ENCODE data around the gene THTPA. TPM values are rescaled to one million over a fixed set of nuclear protein-coding genes. Genes with fewer than 3 reads are reported as not detected.

The THTPA gene
- total RNA-seq, 1 donor from 2014 or later: 7.7 TPM

DNA sequence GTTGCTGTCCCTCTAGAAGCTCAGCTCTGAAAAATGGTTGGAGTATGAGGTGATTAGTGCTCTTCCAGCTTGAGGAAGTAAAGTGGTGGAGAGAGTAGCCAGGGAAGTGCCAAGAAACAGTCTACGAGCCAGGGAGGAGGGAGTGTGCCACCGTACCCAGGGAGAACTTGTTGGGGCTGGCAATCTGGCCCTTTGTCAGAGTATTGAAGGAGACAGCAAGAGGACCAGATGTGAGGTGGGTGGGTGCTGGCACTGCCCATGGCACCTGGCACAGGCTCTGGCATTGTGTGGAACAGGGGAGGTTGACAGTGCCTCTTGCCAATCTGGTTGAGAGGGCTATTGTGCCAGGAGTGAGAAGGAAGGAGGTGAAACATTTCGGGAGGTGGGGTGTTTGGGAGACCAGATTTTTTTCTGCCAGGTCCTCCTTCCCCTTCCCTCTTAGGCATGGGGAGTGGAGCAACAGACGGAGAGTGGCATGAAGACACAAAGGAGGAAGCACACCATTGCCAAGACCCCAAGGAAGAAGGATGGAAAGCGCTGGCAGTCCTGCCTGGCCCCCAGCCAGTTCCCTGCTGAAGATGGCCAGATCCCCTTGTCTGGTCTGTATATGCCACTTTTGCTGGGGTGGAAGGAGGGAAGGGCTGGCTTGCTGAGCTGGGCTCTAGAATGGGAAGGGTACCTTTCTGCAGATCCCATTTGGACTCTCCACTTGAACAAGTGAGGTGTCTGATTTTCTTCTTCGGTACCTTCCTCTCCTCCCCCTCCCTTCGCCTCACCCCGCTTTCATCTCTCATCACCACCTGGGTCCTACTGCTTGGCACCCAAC lies 42.0 kb upstream of the THTPA start:
- TF ChIP-seq, protein P1, sequence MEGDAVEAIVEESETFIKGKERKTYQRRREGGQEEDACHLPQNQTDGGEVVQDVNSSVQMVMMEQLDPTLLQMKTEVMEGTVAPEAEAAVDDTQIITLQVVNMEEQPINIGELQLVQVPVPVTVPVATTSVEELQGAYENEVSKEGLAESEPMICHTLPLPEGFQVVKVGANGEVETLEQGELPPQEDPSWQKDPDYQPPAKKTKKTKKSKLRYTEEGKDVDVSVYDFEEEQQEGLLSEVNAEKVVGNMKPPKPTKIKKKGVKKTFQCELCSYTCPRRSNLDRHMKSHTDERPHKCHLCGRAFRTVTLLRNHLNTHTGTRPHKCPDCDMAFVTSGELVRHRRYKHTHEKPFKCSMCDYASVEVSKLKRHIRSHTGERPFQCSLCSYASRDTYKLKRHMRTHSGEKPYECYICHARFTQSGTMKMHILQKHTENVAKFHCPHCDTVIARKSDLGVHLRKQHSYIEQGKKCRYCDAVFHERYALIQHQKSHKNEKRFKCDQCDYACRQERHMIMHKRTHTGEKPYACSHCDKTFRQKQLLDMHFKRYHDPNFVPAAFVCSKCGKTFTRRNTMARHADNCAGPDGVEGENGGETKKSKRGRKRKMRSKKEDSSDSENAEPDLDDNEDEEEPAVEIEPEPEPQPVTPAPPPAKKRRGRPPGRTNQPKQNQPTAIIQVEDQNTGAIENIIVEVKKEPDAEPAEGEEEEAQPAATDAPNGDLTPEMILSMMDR (IDR thresholded peaks at IDR 0.05): no peak
- TF ChIP-seq EZH2 (IDR thresholded peaks at IDR 0.05) (no peak), EZH2phosphoT487 (IDR thresholded peaks at IDR 0.05) (no peak)
- H3K4me3 ChIP-seq: no peak overlapping the region
- peaks cover 11% of the 10 kb centered on the region for H3F3A ChIP-seq (ENCODE audit: low read depth)
- H3K36me3 ChIP-seq: no peaks in the 10 kb centered on the region
- H3K4me2 ChIP-seq: no peak overlapping the region
- H3K27me3 ChIP-seq: no peaks in the 10 kb centered on the region
- Mint-ChIP-seq H3K4me3 (no peak overlapping the region), H3K9me3 (no peaks in the 10 kb centered on the region), H3K4me1 (peaks cover 13% of the 10 kb centered on the region), H3K27ac (no peak overlapping the region), H3K36me3 (no peaks in the 10 kb centered on the region), H3K27me3 (ENCODE audit: insufficient read depth, low read depth) (peaks cover 6% of the 10 kb centered on the region)
- no peak overlapping the region for H3K9ac ChIP-seq
- H4K20me1 ChIP-seq (ENCODE audit: low read depth): no peaks in the 10 kb centered on the region
- no peak overlapping the region for H3K27ac ChIP-seq
- no peaks in the 10 kb centered on the region for H3K9me3 ChIP-seq (ENCODE audit: low read depth)
- no peak overlapping the region for H2AFZ ChIP-seq (replicated peaks)
- DNase-seq (ENCODE audit: low spot score): no peak
- H3K79me2 ChIP-seq (ENCODE audit: low read depth): no peaks in the 10 kb centered on the region
- peaks cover 15% of the 10 kb centered on the region for H3K4me1 ChIP-seq

DNA sequence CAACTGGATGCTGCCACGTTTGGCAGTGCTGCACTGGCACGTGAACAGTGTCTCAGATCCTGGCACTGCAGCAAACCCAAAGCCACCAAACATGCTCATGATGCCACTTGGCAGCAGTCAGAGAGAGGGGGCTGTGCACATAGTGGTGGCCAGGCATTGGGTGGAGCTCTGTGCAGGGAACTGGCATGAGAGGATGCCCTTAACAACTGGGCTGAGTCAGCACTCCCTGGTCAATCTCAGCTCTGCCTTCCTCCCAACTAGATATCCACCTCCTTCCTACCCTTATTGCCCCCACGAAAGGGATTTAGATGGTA lies 41.5 kb upstream of the THTPA start:
- DNase-seq (ENCODE audit: low spot score): no peak
- no peaks in the 10 kb centered on the region for H3K79me2 ChIP-seq (ENCODE audit: low read depth)
- TF ChIP-seq EZH2 (IDR thresholded peaks at IDR 0.05): no peak
- TF ChIP-seq EZH2phosphoT487 (IDR thresholded peaks at IDR 0.05): no peak
- TF ChIP-seq, protein P1 (IDR thresholded peaks at IDR 0.05): no peak
- no peak overlapping the region for H3K27ac ChIP-seq
- peaks cover 7% of the 10 kb centered on the region for H3K27me3 Mint-ChIP-seq (ENCODE audit: insufficient read depth, low read depth)
- no peak overlapping the region for H3K4me3 ChIP-seq
- H4K20me1 ChIP-seq (ENCODE audit: low read depth): no peaks in the 10 kb centered on the region
- peaks cover 11% of the 10 kb centered on the region for H3F3A ChIP-seq (ENCODE audit: low read depth)
- H3K36me3 Mint-ChIP-seq: no peaks in the 10 kb centered on the region
- H3K9me3 ChIP-seq (ENCODE audit: low read depth): no peaks in the 10 kb centered on the region
- peaks cover 17% of the 10 kb centered on the region for H3K4me1 Mint-ChIP-seq
- H3K4me3 Mint-ChIP-seq: no peak overlapping the region
- no peaks in the 10 kb centered on the region for H3K36me3 ChIP-seq
- H2AFZ ChIP-seq (replicated peaks): no peak overlapping the region
- H3K4me1 ChIP-seq: peaks cover 17% of the 10 kb centered on the region
- H3K9me3 Mint-ChIP-seq: no peaks in the 10 kb centered on the region
- no peak overlapping the region for H3K4me2 ChIP-seq
- no peak overlapping the region for H3K9ac ChIP-seq
- H3K27ac Mint-ChIP-seq: no peak overlapping the region
- H3K27me3 ChIP-seq: no peaks in the 10 kb centered on the region

DNA sequence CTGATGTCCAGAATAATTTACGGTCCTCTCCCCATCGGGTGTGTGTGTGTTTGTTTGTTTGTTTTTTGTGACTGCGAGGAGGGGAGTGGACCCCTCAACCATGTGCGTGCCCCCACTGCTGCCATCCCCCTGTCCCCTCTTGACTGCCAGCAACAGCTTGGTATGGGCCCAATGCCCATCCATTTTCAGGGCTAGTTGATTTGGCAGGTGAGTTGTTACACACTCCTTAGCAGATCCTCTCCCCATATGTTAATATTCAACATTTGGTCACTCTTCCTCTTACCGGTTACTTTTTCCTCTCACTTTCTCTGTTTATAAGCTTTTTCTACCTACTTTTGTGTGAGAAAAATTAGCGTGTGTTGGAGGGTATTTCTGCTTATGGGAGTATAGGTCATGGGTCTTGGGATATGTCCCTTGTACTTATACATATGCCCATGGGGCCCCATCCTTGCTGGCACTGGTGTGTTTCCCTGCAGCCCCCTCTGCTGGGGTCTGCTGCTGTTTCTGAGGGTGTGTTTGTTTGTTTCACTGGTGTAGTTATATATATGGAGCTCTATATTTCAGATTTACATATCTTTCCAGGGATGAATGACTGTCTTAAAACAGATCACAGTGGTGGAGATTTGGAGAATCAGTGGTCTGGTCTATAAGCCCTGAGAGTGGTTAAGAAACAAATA lies 38.3 kb upstream of the THTPA start:
- no peaks in the 10 kb centered on the region for H3K9me3 ChIP-seq (ENCODE audit: low read depth)
- Mint-ChIP-seq H3K27ac (peak overlapping the region; percentile 3), H3K9me3 (no peaks in the 10 kb centered on the region), H3K4me1 (peaks cover 19% of the 10 kb centered on the region), H3K27me3 (ENCODE audit: insufficient read depth, low read depth) (peaks cover 14% of the 10 kb centered on the region), H3K36me3 (peaks cover 2% of the 10 kb centered on the region), H3K4me3 (no peak overlapping the region)
- H3K9ac ChIP-seq: no peak overlapping the region
- no peaks in the 10 kb centered on the region for H3K36me3 ChIP-seq
- DNase-seq (ENCODE audit: low spot score): peak; percentile 17
- no peak for TF ChIP-seq EZH2phosphoT487 (IDR thresholded peaks at IDR 0.05)
- no peak for TF ChIP-seq EZH2 (IDR thresholded peaks at IDR 0.05)
- TF ChIP-seq, protein P1 (IDR thresholded peaks at IDR 0.05): peak; percentile 37
- H2AFZ ChIP-seq (replicated peaks): no peak overlapping the region
- H3K4me3 ChIP-seq: no peak overlapping the region
- H3K27ac ChIP-seq: no peak overlapping the region
- peaks cover 17% of the 10 kb centered on the region for H3K4me1 ChIP-seq
- H4K20me1 ChIP-seq (ENCODE audit: low read depth): no peaks in the 10 kb centered on the region
- peak overlapping the region; percentile 47 for H3K4me2 ChIP-seq
- peaks cover 11% of the 10 kb centered on the region for H3F3A ChIP-seq (ENCODE audit: low read depth)
- H3K27me3 ChIP-seq: no peaks in the 10 kb centered on the region
- no peaks in the 10 kb centered on the region for H3K79me2 ChIP-seq (ENCODE audit: low read depth)

Data from neural progenitor cell (in vitro differentiated cells).